ENCODE measurements around the gene TMEM174. TPM values are rescaled to one million over a fixed set of nuclear protein-coding genes. Genes with fewer than 3 reads are reported as not detected.
"Not testable (repeated sequence)": the region's sequence is repeated elsewhere in the genome, so short reads cannot be mapped to it uniquely, and the experiment has no call there.

TMEM174 gene
- total RNA-seq, 1 donor from 2014 or later = not detected

DNA sequence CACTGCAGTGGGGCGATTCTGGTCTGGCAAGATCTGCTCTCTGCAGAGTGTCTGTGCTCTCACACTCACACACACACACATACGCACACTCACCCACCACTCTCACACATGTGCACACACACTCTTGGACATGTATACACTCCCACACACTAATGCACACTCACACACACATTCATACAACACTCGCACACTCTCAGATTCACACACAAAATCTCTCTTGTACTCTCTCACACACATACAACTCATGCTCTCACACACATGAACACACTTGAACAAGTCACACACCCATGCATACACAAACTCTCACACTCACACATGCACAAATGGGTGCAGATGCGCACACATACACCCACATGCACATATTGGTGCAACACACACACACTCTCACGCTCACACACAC, 31.7 kb downstream of the TMEM174 start:
- Mint-ChIP-seq H3K27ac (ENCODE audit: unreplicated experiment) (no peak overlapping the region), H3K27me3 (ENCODE audit: unreplicated experiment) (peaks cover 3% of the 10 kb centered on the region), H3K36me3 (ENCODE audit: unreplicated experiment) (peaks cover 23% of the 10 kb centered on the region), H3K4me3 (ENCODE audit: unreplicated experiment) (no peak overlapping the region), H3K9me3 (ENCODE audit: unreplicated experiment) (peaks cover 13% of the 10 kb centered on the region), H3K4me1 (ENCODE audit: low read depth, unreplicated experiment) (no peaks in the 10 kb centered on the region)
- DNase-seq = no peak
- TF ChIP-seq, protein P1, sequence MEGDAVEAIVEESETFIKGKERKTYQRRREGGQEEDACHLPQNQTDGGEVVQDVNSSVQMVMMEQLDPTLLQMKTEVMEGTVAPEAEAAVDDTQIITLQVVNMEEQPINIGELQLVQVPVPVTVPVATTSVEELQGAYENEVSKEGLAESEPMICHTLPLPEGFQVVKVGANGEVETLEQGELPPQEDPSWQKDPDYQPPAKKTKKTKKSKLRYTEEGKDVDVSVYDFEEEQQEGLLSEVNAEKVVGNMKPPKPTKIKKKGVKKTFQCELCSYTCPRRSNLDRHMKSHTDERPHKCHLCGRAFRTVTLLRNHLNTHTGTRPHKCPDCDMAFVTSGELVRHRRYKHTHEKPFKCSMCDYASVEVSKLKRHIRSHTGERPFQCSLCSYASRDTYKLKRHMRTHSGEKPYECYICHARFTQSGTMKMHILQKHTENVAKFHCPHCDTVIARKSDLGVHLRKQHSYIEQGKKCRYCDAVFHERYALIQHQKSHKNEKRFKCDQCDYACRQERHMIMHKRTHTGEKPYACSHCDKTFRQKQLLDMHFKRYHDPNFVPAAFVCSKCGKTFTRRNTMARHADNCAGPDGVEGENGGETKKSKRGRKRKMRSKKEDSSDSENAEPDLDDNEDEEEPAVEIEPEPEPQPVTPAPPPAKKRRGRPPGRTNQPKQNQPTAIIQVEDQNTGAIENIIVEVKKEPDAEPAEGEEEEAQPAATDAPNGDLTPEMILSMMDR (IDR thresholded peaks at IDR 0.05; ENCODE audit: partially characterized antibody, unreplicated experiment) = no peak

DNA sequence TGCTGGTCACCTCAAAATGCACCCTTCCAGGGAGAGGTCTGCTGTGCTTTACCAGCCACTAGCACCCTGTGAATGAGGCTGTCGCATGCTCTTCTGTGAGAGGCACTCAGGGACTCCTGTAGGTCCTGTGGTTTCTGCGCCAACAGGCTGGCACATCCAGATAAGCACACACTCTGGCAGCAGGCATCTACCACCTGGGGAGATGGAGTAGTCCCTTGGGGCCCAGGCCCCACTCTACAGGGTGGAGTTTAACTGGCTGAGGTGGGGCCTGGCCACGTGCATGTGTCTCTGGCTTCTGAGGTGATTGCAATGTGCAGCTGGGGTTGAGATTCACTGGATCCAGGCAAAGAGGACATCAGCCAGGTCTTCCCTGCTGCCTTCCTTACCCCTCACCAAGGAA, 32.3 kb downstream of the TMEM174 start:
- peaks cover 29% of the 10 kb centered on the region for H3K36me3 Mint-ChIP-seq (ENCODE audit: unreplicated experiment)
- DNase-seq = no peak
- H3K4me1 Mint-ChIP-seq (ENCODE audit: low read depth, unreplicated experiment) = no peaks in the 10 kb centered on the region
- peaks cover 17% of the 10 kb centered on the region for H3K9me3 Mint-ChIP-seq (ENCODE audit: unreplicated experiment)
- peaks cover 3% of the 10 kb centered on the region for H3K27me3 Mint-ChIP-seq (ENCODE audit: unreplicated experiment)
- TF ChIP-seq, protein P1 (IDR thresholded peaks at IDR 0.05; ENCODE audit: partially characterized antibody, unreplicated experiment) = no peak
- H3K4me3 Mint-ChIP-seq (ENCODE audit: unreplicated experiment) = no peak overlapping the region
- H3K27ac Mint-ChIP-seq (ENCODE audit: unreplicated experiment) = no peak overlapping the region

DNA sequence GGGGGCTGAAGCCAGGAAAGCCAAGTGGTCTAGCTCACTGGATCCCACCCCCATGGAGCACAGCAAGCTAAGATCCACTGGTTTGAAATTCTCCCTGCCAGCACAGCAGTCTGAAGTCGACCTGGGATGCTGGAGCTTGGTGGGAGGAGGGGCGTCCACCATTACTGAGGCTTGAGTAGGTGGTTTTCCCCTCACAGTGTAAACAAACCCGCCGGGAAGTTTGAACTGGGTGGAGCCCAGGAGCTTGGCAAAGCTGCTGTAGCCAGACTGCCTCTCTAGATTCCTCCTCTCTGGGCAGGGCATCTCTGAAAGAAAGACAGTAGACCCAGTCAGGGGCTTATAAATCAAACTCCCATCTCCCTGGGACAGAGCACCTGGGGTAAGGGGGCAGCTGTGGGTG, 34.2 kb downstream of the TMEM174 start:
- Mint-ChIP-seq H3K9me3 (ENCODE audit: unreplicated experiment) (peaks cover 21% of the 10 kb centered on the region), H3K36me3 (ENCODE audit: unreplicated experiment) (peaks cover 29% of the 10 kb centered on the region)
- H3K27me3 Mint-ChIP-seq (ENCODE audit: unreplicated experiment); H3K4me1 Mint-ChIP-seq (ENCODE audit: low read depth, unreplicated experiment); DNase-seq; H3K4me3 Mint-ChIP-seq (ENCODE audit: unreplicated experiment); H3K27ac Mint-ChIP-seq (ENCODE audit: unreplicated experiment): not testable (repeated sequence)

DNA sequence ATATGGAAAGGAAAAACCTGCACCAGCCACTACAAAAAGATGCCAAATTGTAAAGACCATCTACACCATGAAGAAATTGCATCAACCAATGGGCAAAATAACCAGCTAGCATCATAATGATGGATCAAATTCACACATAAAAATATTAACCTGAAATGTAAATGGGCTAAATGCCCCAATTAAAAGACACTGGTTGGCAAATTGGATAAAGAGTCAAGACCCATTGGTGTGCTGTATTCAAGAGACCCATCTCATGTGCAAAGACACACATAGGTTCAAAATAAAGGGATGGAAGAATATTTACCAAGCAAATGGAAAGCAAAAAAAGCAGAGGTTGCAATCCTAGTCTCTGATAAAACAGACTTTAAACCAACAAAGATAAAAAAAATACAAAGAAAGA, 36.1 kb downstream of the TMEM174 start:
- H3K27ac Mint-ChIP-seq (ENCODE audit: unreplicated experiment); H3K27me3 Mint-ChIP-seq (ENCODE audit: unreplicated experiment); DNase-seq; H3K4me3 Mint-ChIP-seq (ENCODE audit: unreplicated experiment); H3K4me1 Mint-ChIP-seq (ENCODE audit: low read depth, unreplicated experiment): not testable (repeated sequence)
- Mint-ChIP-seq H3K36me3 (ENCODE audit: unreplicated experiment) (peaks cover 29% of the 10 kb centered on the region), H3K9me3 (ENCODE audit: unreplicated experiment) (peaks cover 25% of the 10 kb centered on the region)

DNA sequence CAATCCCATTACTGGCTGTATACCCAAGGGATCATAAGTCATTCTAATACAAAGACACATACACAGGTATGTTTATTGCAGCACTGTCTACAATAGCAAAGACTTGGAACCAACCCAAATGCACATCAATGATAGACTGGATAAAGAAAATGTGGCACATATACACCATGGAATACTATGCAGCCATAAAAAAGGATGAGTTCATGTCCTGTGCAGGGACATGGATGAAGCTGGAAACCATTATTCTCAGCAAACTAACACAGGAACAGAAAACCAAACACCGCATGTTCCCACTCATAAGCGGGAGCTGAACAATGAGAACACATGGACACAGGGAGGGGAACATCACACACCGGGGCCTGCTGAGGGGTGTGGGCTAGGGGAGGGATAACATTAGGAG, 39.7 kb downstream of the TMEM174 start:
- DNase-seq; H3K4me1 Mint-ChIP-seq (ENCODE audit: low read depth, unreplicated experiment); H3K4me3 Mint-ChIP-seq (ENCODE audit: unreplicated experiment); H3K27ac Mint-ChIP-seq (ENCODE audit: unreplicated experiment); H3K27me3 Mint-ChIP-seq (ENCODE audit: unreplicated experiment): not testable (repeated sequence)
- Mint-ChIP-seq H3K36me3 (ENCODE audit: unreplicated experiment) (peaks cover 23% of the 10 kb centered on the region), H3K9me3 (ENCODE audit: unreplicated experiment) (peaks cover 20% of the 10 kb centered on the region)

DNA sequence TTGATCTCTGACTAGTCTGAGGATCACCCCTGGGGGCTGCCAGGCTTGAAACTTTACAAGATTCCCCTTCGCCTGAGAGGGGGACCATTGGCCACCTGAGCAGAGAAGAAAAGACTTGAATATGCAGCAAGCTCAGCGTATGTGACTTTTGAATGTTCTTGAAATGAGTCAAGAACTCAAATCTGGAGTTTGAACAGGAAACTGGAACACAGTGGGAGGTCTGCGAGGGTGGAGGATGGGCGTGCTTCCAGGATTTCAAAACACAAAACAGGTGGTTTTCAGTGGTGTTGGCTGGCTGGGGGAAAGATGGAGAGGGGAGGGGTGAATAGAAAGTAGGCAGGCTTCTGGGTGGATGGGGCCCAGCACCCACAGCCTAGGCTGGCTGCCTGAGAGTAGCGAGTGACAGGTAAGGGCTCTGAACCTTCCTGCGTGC, 40.6 kb downstream of the TMEM174 start:
- Mint-ChIP-seq H3K27ac (ENCODE audit: unreplicated experiment) (no peak overlapping the region), H3K4me1 (ENCODE audit: low read depth, unreplicated experiment) (peaks cover 1% of the 10 kb centered on the region), H3K27me3 (ENCODE audit: unreplicated experiment) (peaks cover 4% of the 10 kb centered on the region), H3K36me3 (ENCODE audit: unreplicated experiment) (peaks cover 15% of the 10 kb centered on the region), H3K9me3 (ENCODE audit: unreplicated experiment) (peaks cover 18% of the 10 kb centered on the region), H3K4me3 (ENCODE audit: unreplicated experiment) (no peak overlapping the region)
- TF ChIP-seq, protein P1 (IDR thresholded peaks at IDR 0.05; ENCODE audit: partially characterized antibody, unreplicated experiment) = no peak
- DNase-seq = no peak

DNA sequence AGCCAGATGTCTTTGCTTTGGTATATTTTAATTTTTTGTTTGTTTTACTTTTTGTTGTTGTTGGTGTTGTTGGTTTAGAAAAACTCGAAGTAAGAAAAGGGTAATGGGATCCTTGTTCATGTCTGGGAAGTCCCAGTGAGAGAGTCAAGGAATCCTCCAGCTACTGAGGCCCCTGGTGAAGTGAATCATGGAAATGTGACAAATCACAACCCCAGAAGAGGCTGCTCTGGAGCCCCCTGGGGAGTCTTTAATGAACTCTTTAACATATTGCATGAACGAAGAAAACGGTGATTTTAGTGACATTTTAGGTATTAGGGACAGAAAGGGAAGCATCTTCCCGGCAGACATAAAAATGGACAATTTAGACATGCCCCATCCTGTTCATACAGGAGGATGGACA, 41.3 kb downstream of the TMEM174 start:
- Mint-ChIP-seq H3K36me3 (ENCODE audit: unreplicated experiment) (peaks cover 10% of the 10 kb centered on the region), H3K9me3 (ENCODE audit: unreplicated experiment) (peaks cover 15% of the 10 kb centered on the region), H3K4me3 (ENCODE audit: unreplicated experiment) (no peak overlapping the region), H3K27me3 (ENCODE audit: unreplicated experiment) (peaks cover 4% of the 10 kb centered on the region), H3K27ac (ENCODE audit: unreplicated experiment) (no peak overlapping the region), H3K4me1 (ENCODE audit: low read depth, unreplicated experiment) (peaks cover 1% of the 10 kb centered on the region)
- no peak for DNase-seq
- TF ChIP-seq, protein P1 (IDR thresholded peaks at IDR 0.05; ENCODE audit: partially characterized antibody, unreplicated experiment) = no peak
